A549 (cell line): ENCODE data around the gene SKAP1. TPM values are rescaled to one million over a fixed set of nuclear protein-coding genes. Genes with fewer than 3 reads are reported as not detected.

Source experiments
- ATAC-seq, 2 experiments: fragments of 200-7000 bp in 1 of 2; fragments of >200 bp in 1 of 2; cut with Nextera tagmentation in 1 of 2; cut with Tn5 transposase in 1 of 2; 3 replicates each; pipeline versions ENCODE4 v1.8.0 to v1.9.1; 2018 to 2020; ENCODE audit warnings: mild to moderate bottlenecking in 1 of 2, moderate library complexity in 1 of 2
- CTCF ChIA-PET: fragments of 300-600 bp; sonication (Branson Sonifier 250); formaldehyde crosslinking; extraction: SDS; loops from one replicate; lab custom pipeline; 2021; ENCODE audit warnings: antibody characterized with exemption, inconsistent platforms; lab: Yijun Ruan, JAX
- POLR2A ChIA-PET: fragments of 350-600 bp; formaldehyde crosslinking; extraction: SDS; loops from one replicate; lab custom pipeline; 2021; ENCODE audit warnings: antibody characterized with exemption, inconsistent platforms; lab: Yijun Ruan, JAX
- DNase-seq, 2 experiments: peaks; one replicate each; pipeline versions ENCODE4 v3.0.0 to v3.0.0-alpha.2; 2011 to 2016; ENCODE audit warnings: low read depth in 1 of 2, low spot score in 1 of 2
- FAIRE-seq: peaks from 2 replicates; lab custom pipeline; 2011; peaks lifted over from hg19 to GRCh38; lab: Jason Lieb, UNC
- H3K27ac ChIP-seq, 2 experiments: fragments of >200 bp; sonication (Bioruptor Twin); formaldehyde crosslinking; 3 replicates each; pipeline ENCODE4 v1.5.1; 2016 to 2017
- H3K4me1 ChIP-seq: fragments of >200 bp; sonication (Bioruptor Twin); formaldehyde crosslinking; 3 replicates; pipeline ENCODE4 v1.6.1; 2016
- H3K4me2 ChIP-seq: fragments of >200 bp; sonication (Bioruptor Twin); formaldehyde crosslinking; 3 replicates; pipeline ENCODE4 v1.6.1; 2016
- H3K4me3 ChIP-seq: fragments of >200 bp; sonication (Bioruptor Twin); formaldehyde crosslinking; 3 replicates; pipeline ENCODE4 v1.5.1; 2016
- H3K9me3 ChIP-seq: fragments of >200 bp; sonication (Bioruptor Twin); formaldehyde crosslinking; 3 replicates; pipeline ENCODE4 v1.6.1; 2016
- CHD2 ChIP-seq: fragments of 150-350 bp; IDR thresholded peaks from 2 replicates; pipeline ENCODE4 v1.6.1; 2014; ENCODE audit warnings: low read length; ENCODE audit not compliant: partially characterized antibody
- FOSL2 ChIP-seq, 2 experiments: fragments of 450-650 bp in 1 of 2; fragments of >200 bp in 1 of 2; sonication (Bioruptor Twin) in 1 of 2; formaldehyde crosslinking; IDR thresholded peaks; 2 replicates each; pipeline versions ENCODE4 v1.5.0 to v1.6.1; 2016 to 2020; ENCODE audit warnings: mild to moderate bottlenecking in 1 of 2, moderate library complexity in 1 of 2
- FOXS1 ChIP-seq: fragments of 250-450 bp; sonication (Bioruptor Pico); IDR thresholded peaks from 2 replicates; pipeline ENCODE4 v1.5.0; 2020; ENCODE audit warnings: mild to moderate bottlenecking, moderate library complexity
- HOXA7 ChIP-seq: fragments of 250-450 bp; sonication (Bioruptor Pico); IDR thresholded peaks from 2 replicates; pipeline ENCODE4 v1.5.0; 2020; ENCODE audit warnings: mild to moderate bottlenecking, moderate library complexity
- JUN ChIP-seq, 2 experiments: fragments of >200 bp; sonication (Bioruptor Twin); formaldehyde crosslinking; IDR thresholded peaks; 2 replicates in 1 of 2; 3 replicates in 1 of 2; pipeline ENCODE4 v1.6.1; 2016 to 2017
- MAZ ChIP-seq: fragments of 150-350 bp; IDR thresholded peaks from 2 replicates; pipeline ENCODE4 v1.6.1; 2014; ENCODE audit warnings: antibody characterized with exemption, low read depth, low read length, borderline replicate concordance
- MYC ChIP-seq: IDR thresholded peaks from 2 replicates; pipeline ENCODE4 v1.6.1; 2012; ENCODE audit warnings: mild to moderate bottlenecking, inconsistent platforms, low read length, improper control_type of control experiment, borderline replicate concordance
- POLR2AphosphoS2 ChIP-seq: conservative IDR thresholded peaks from 2 replicates; pipeline ENCODE4 v1.6.1; 2012; ENCODE audit warnings: low read length, improper control_type of control experiment, inconsistent platforms
- RARB ChIP-seq: fragments of 250-450 bp; sonication (Bioruptor Pico); IDR thresholded peaks from 2 replicates; pipeline ENCODE4 v1.8.0; 2021; ENCODE audit warnings: mild to moderate bottlenecking, moderate library complexity
- RFX5 ChIP-seq: fragments of 450-650 bp; IDR thresholded peaks from 2 replicates; pipeline ENCODE4 v1.7.1; 2014; ENCODE audit warnings: antibody characterized with exemption, mild to moderate bottlenecking, moderate library complexity
- RNF2 ChIP-seq: fragments of 200-600 bp; sonication (generic); IDR thresholded peaks from 2 replicates; pipeline ENCODE4 v1.6.1; 2016; ENCODE audit warnings: low read depth, mild to moderate bottlenecking, antibody characterized with exemption, moderate library complexity, borderline replicate concordance
- ZC3H11A ChIP-seq: fragments of 450-650 bp; IDR thresholded peaks from 2 replicates; pipeline ENCODE4 v1.6.1; 2014; ENCODE audit warnings: antibody characterized with exemption, mild to moderate bottlenecking
- WGBS: methylation state at CpG from one replicate; pipeline ENCODE4 v1.1.6; 2017; ENCODE audit errors: missing lambda C conversion rate; 5-methylcytosine and 5-hydroxymethylcytosine counted together
- polyA plus RNA-seq, 4 experiments: library from polyadenylated mRNA; depleted of rRNA in 3 of 4; stranded (reverse); fragments of >200 nt; fragmentation: RNase III in 1 of 4; extraction: RNeasy Plus Mini Kit Qiagen cat#74134 plus additional on column Dnase treatment in 1 of 4; gene quantifications; 2 replicates in 3 of 4; 3 replicates in 1 of 4; pipeline ENCODE4 v1.2.3, GENCODE V29; 2011 to 2017
- TF ChIP-seq, protein P1 (sequence below): IDR thresholded peaks from 2 replicates; pipeline ENCODE4 v1.6.1; 2012; ENCODE audit warnings: low read depth, borderline replicate concordance
- TF ChIP-seq, protein P2 (sequence below): fragments of 150-350 bp; IDR thresholded peaks from 2 replicates; pipeline ENCODE4 v1.6.1; 2014; ENCODE audit warnings: low read depth, mild to moderate bottlenecking, low read length
- TF ChIP-seq, protein P3 (sequence below): fragments of 450-650 bp; IDR thresholded peaks from 2 replicates; pipeline ENCODE4 v1.6.1; 2014; ENCODE audit warnings: antibody characterized with exemption
- TF ChIP-seq, protein P4 (sequence below): fragments of 250-450 bp; sonication (Bioruptor Pico); IDR thresholded peaks from 2 replicates; pipeline ENCODE4 v1.5.0; 2021; ENCODE audit warnings: mild to moderate bottlenecking, moderate library complexity, borderline replicate concordance
- TF ChIP-seq, protein P5 (sequence below): IDR thresholded peaks from 2 replicates; pipeline ENCODE4 v1.6.1; 2012
- TF ChIP-seq, protein P6 (sequence below): fragments of 200-600 bp; sonication (generic); IDR thresholded peaks from 2 replicates; pipeline ENCODE4 v1.6.1; 2016; ENCODE audit warnings: antibody characterized with exemption, mild to moderate bottlenecking, moderate library complexity

Gene SKAP1
- polyA plus RNA-seq, 2 of the 4 experiments (the other 2 are of a cell fraction), result 0.14 to 0.78 TPM

DNA sequence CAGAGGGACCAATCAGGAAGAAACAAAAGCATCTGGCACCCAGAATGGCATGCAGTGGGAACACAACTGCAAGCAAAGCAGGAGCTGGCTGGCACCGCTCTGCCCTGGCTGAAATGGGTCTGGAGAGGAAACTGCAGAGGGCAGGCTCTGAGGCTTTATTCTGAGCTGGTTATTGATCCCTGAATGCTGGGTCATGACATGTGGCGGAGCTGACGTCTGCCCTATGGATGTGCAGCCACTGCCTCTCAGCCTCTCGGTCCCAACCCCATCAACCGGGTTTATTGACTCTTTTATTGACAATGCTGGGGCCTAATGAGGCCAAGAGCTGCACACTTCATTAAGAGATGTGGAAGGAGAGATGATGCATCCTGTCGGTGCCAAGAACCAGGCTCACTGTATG is 3.9 kb upstream of the SKAP1 start:
- no peaks in the 10 kb centered on the region for H3K9me3 ChIP-seq
- H3K4me1 ChIP-seq, result no peaks in the 10 kb centered on the region
- POLR2A ChIA-PET, result no interaction called here
- TF ChIP-seq, protein P1, sequence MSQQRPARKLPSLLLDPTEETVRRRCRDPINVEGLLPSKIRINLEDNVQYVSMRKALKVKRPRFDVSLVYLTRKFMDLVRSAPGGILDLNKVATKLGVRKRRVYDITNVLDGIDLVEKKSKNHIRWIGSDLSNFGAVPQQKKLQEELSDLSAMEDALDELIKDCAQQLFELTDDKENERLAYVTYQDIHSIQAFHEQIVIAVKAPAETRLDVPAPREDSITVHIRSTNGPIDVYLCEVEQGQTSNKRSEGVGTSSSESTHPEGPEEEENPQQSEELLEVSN, result no peak
- TF ChIP-seq MAZ, result no peak
- TF ChIP-seq POLR2AphosphoS2, result no peak
- no peak for TF ChIP-seq HOXA7
- TF ChIP-seq FOSL2 (IDR thresholded peaks at IDR 0.05), result no peak
- TF ChIP-seq FOSL2 (CRISPR knock-in tag; IDR thresholded peaks at IDR 0.05), result no peak
- TF ChIP-seq, protein P2, sequence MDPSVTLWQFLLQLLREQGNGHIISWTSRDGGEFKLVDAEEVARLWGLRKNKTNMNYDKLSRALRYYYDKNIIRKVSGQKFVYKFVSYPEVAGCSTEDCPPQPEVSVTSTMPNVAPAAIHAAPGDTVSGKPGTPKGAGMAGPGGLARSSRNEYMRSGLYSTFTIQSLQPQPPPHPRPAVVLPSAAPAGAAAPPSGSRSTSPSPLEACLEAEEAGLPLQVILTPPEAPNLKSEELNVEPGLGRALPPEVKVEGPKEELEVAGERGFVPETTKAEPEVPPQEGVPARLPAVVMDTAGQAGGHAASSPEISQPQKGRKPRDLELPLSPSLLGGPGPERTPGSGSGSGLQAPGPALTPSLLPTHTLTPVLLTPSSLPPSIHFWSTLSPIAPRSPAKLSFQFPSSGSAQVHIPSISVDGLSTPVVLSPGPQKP, result no peak
- TF ChIP-seq RFX5, result no peak
- TF ChIP-seq JUN (IDR thresholded peaks at IDR 0.05), result no peak
- no peak for TF ChIP-seq RARB
- TF ChIP-seq, protein P3, sequence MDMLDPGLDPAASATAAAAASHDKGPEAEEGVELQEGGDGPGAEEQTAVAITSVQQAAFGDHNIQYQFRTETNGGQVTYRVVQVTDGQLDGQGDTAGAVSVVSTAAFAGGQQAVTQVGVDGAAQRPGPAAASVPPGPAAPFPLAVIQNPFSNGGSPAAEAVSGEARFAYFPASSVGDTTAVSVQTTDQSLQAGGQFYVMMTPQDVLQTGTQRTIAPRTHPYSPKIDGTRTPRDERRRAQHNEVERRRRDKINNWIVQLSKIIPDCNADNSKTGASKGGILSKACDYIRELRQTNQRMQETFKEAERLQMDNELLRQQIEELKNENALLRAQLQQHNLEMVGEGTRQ, result no peak
- no peak for TF ChIP-seq ZC3H11A
- TF ChIP-seq, protein P4, sequence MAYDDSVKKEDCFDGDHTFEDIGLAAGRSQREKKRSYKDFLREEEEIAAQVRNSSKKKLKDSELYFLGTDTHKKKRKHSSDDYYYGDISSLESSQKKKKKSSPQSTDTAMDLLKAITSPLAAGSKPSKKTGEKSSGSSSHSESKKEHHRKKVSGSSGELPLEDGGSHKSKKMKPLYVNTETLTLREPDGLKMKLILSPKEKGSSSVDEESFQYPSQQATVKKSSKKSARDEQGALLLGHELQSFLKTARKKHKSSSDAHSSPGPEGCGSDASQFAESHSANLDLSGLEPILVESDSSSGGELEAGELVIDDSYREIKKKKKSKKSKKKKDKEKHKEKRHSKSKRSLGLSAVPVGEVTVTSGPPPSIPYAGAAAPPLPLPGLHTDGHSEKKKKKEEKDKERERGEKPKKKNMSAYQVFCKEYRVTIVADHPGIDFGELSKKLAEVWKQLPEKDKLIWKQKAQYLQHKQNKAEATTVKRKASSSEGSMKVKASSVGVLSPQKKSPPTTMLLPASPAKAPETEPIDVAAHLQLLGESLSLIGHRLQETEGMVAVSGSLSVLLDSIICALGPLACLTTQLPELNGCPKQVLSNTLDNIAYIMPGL (CRISPR knock-in tag), result no peak
- no peak for TF ChIP-seq FOXS1 (CRISPR knock-in tag)
- no peak overlapping the region for H3K4me3 ChIP-seq
- ATAC-seq (0 out of 6 replicates have a peak, but pooled peaks of 1 of the 2 experiments have one; percentile 22), DNase-seq (no peak), FAIRE-seq (no peak)
- WGBS, result 80% methylated on average over 6 of the region's 6 CpGs
- CTCF ChIA-PET, result interaction anchor here (0.8 to 3.9 kb wide), 6 partner anchors 9 to 99 kb away, joined by 3 to 39 read pairs (median 4); no protein-coding TSS in a partner anchor
- no peak overlapping the region for H3K4me2 ChIP-seq
- no peak overlapping the region for H3K27ac ChIP-seq

DNA sequence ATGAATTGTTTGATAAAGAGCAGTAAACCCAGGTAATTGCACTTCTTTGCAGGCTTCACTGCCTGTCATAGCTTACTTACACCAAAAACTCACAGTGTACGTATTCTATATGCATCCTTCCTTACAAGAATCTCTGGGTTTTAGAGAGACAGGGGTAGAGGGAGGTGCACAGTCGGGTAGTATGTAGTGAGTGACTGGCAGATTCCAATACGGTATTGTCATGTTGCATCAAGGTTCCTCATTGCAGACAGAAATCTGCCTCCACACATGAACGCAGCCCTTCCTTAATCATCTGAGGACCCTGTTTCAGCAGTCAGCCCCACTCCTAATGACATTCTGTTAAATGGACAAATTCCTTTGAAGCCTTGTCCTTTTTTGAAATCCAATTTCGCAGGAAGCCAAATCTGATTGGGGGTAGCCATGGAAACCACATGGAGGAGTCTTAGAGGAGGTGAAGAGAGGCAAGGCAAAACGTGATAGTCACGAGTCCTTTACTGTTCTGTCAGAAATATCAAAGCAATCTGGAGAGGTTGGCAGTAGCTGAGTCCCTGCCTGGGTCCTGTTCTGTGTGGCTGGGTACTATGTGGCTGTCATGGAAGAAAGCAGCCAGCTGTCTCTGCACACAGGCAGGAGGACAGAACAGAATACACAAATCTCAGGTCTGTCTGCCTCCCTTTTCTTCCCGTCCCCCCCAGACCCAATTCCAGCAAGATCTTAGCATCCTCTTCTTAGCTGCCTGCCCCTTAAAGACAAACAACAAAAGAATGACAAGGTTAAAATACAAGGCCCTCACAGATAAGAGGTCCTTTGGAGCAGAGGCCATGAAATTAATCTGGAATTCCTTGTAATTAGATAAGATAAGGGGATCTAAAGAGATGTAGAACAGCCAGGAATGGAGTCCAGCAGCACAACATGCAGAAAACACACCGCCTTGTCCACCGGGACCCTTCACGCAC is 3.1 kb upstream of the SKAP1 start:
- ATAC-seq, result no peak
- CTCF ChIA-PET, result interaction anchor here (0.8 to 3.9 kb wide), 6 partner anchors 10 to 160 kb away, joined by 3 to 39 read pairs (median 4); partner anchors contain the start of genes HOXB1 and HOXB5
- 59% methylated on average over 11 of the region's 11 CpGs for WGBS

More for the DNA sequence above, 3.1 kb upstream of the SKAP1 start:
- Histone ChIP-seq H3K4me3 (no peak overlapping the region), H3K27ac (no peak overlapping the region), H3K4me1 (no peaks in the 10 kb centered on the region), H3K9me3 (no peaks in the 10 kb centered on the region), H3K4me2 (no peak overlapping the region)
- FAIRE-seq (no peak), DNase-seq (no peak)
- POLR2A ChIA-PET, result no interaction called here
- TF ChIP-seq MYC (no peak), RNF2 (no peak), RARB (no peak), CHD2 (no peak), FOSL2 (IDR thresholded peaks at IDR 0.05) (no peak), FOSL2 (CRISPR knock-in tag; IDR thresholded peaks at IDR 0.05) (no peak)
- TF ChIP-seq, protein P5, sequence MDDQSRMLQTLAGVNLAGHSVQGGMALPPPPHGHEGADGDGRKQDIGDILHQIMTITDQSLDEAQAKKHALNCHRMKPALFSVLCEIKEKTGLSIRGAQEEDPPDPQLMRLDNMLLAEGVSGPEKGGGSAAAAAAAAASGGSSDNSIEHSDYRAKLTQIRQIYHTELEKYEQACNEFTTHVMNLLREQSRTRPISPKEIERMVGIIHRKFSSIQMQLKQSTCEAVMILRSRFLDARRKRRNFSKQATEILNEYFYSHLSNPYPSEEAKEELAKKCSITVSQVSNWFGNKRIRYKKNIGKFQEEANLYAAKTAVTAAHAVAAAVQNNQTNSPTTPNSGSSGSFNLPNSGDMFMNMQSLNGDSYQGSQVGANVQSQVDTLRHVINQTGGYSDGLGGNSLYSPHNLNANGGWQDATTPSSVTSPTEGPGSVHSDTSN, result no peak
- TF ChIP-seq, protein P6, sequence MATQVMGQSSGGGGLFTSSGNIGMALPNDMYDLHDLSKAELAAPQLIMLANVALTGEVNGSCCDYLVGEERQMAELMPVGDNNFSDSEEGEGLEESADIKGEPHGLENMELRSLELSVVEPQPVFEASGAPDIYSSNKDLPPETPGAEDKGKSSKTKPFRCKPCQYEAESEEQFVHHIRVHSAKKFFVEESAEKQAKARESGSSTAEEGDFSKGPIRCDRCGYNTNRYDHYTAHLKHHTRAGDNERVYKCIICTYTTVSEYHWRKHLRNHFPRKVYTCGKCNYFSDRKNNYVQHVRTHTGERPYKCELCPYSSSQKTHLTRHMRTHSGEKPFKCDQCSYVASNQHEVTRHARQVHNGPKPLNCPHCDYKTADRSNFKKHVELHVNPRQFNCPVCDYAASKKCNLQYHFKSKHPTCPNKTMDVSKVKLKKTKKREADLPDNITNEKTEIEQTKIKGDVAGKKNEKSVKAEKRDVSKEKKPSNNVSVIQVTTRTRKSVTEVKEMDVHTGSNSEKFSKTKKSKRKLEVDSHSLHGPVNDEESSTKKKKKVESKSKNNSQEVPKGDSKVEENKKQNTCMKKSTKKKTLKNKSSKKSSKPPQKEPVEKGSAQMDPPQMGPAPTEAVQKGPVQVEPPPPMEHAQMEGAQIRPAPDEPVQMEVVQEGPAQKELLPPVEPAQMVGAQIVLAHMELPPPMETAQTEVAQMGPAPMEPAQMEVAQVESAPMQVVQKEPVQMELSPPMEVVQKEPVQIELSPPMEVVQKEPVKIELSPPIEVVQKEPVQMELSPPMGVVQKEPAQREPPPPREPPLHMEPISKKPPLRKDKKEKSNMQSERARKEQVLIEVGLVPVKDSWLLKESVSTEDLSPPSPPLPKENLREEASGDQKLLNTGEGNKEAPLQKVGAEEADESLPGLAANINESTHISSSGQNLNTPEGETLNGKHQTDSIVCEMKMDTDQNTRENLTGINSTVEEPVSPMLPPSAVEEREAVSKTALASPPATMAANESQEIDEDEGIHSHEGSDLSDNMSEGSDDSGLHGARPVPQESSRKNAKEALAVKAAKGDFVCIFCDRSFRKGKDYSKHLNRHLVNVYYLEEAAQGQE, result no peak
